ENCODE results near the gene C2orf72.
"Not testable (repeated sequence)": the region's sequence is repeated elsewhere in the genome, so short reads cannot be mapped to it uniquely, and the experiment has no call there.

Gene C2orf72

DNA sequence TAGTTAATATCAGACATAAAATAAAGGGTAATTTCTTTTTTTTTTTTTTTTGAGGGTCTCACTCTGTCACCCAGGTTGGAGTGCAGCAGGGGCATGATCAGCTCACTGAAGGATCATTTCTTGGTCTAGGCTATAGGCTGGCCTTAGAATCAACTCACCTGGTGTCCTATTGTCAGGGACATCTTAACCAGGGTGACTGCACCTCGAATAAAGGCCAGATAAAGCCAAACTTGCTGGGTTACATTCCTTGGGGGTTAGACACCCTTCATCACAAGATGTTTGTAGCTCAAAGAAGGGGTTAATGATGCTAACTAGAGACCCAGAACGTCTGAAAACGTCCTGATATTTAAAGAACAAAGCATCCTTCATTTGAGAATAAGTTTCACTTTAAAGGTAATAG is 23.5 kb upstream of the C2orf72 start:
- FAIRE-seq (no peak), DNase-seq (ENCODE audit: insufficient read length, low spot score) (no peak)
- TF ChIP-seq, protein P1, sequence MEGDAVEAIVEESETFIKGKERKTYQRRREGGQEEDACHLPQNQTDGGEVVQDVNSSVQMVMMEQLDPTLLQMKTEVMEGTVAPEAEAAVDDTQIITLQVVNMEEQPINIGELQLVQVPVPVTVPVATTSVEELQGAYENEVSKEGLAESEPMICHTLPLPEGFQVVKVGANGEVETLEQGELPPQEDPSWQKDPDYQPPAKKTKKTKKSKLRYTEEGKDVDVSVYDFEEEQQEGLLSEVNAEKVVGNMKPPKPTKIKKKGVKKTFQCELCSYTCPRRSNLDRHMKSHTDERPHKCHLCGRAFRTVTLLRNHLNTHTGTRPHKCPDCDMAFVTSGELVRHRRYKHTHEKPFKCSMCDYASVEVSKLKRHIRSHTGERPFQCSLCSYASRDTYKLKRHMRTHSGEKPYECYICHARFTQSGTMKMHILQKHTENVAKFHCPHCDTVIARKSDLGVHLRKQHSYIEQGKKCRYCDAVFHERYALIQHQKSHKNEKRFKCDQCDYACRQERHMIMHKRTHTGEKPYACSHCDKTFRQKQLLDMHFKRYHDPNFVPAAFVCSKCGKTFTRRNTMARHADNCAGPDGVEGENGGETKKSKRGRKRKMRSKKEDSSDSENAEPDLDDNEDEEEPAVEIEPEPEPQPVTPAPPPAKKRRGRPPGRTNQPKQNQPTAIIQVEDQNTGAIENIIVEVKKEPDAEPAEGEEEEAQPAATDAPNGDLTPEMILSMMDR (IDR thresholded peaks at IDR 0.05; ENCODE audit: insufficient read depth, missing control alignments): no peak

DNA sequence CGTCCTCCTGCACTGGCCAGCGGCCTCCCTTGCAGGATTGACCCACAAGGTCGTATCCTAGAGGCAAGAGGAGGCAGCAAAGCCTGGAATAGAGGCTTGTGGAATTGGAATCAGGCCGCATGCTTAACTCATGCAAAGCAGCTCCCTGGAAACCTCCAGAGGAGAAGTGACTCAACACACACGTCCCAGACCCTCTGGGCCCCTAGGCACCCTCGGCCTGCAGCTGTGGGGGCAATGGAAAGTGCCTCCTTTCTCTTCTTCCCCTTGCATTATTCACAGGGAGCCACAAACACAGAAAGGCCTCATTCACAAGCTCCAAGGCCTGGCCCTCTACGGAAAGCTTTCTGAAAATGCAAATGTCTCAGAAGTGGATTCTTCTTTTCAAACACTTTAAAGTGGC is 21.8 kb upstream of the C2orf72 start:
- no peak for FAIRE-seq
- TF ChIP-seq, protein P1 (IDR thresholded peaks at IDR 0.05; ENCODE audit: insufficient read depth, missing control alignments): no peak
- DNase-seq (ENCODE audit: insufficient read length, low spot score): no peak

DNA sequence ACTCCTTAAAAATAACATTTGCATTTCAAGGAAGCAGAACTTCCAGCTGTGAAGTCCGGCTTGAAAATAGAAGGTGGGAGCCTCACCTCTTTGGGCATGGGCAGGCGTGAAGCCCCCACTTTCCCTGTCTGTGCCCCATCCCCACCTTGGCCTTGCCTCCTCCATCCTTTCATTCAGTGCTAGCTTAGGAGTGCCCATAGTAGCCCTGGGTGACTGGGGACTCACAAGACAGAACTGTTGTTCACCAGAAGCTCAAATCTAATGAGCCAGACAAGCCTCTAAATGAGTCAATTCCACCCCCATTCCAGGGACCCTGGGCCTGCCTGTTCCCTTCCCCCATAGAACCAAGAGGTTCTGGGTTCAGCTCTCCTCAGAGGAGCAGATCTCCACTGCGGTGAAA is 21.4 kb upstream of the C2orf72 start:
- TF ChIP-seq, protein P1 (IDR thresholded peaks at IDR 0.05; ENCODE audit: insufficient read depth, missing control alignments): no peak
- DNase-seq (ENCODE audit: insufficient read length, low spot score): no peak
- FAIRE-seq: no peak

DNA sequence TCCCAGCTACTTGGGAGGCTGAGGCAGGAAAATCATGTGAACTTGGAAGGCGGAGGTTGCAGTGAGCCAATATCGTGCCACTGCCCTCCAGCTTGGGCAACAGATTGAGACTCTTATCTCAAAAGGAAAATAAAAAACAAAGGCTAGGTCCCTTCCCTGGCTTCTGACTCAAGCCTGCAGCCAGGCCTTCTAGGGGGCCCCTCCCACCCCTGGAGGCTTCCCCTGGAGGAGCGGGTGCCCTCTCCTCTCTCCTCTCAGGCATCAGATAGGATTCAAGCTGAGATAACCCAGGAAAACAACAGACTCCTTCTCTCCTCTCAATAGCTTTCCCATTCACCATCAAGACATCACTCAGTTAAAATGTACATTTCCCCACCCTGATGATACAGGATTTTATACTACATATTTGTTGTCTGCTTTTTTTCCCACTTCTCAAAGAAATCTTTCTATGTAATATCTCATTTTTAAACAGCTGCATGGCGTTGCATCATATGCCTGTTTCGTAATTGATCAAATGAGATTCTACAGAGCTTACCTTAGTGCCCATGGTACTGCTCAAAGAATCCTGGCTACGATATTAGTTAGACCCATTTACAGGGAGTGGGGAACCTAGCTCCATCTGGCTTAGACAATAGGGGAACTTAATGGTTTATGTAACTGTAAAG is 20.6 kb upstream of the C2orf72 start:
- TF ChIP-seq, protein P1 (IDR thresholded peaks at IDR 0.05; ENCODE audit: insufficient read depth, missing control alignments): no peak
- no peak for DNase-seq (ENCODE audit: insufficient read length, low spot score)
- FAIRE-seq: no peak

DNA sequence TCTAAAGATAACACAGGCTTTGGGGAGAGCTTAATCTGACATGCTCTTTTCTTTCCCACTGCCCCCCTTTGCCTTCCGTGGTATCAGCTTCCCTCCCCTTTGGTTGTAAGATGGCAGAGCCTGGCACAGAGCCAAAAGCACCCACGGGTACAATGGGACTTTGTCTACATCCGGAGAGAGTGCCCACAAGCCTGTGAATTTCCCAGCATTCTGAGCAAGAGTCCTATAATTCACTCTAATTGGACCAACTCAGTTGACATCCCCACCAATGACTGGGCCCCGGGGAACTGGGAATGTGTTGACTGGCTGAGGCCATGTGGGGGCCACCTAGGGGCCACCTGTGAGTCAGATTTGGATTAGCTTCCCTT is 20.1 kb upstream of the C2orf72 start:
- TF ChIP-seq, protein P1 (IDR thresholded peaks at IDR 0.05; ENCODE audit: insufficient read depth, missing control alignments): no peak
- no peak for DNase-seq (ENCODE audit: insufficient read length, low spot score)

DNA sequence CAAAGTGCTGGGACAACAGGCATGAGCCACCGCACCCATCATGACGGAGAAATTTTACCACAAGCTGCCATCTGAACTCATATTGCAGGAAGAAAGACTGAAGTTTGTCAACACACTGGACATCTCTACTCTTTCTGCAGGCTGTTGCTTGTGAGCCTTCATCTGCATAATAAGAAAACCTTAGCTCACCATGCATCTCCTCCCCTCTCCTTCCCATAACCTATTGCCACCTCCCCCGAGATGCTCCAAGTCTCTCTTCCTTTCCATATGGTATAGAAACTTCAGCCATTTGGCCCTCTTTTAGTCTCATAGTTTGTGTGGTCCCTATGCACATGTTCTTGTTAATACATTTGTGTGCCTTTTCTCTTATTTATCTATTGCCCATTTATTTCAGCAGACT is 19.1 kb upstream of the C2orf72 start:
- no peak for FAIRE-seq

More for the DNA sequence above, 20.1 kb upstream of the C2orf72 start:
- FAIRE-seq: no peak

DNA sequence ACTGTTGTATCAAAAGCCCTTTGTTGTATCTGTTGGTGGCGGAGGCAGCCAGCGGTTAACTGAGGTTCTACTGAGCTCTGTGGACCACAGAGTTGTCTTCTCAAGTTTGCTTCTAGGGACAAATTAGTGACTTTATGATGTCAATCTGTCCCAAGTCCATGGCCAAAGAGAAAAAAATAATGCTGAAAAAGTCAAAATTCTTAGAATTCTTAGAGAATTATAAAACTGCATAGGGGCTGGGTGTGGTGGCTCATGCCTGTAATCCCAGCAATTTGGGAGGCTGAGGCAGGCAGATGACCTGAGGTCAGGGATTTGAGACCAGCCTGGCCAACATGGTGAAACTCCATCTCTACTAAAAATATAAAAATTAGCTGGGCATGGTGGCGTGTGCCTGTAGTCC is 12.3 kb upstream of the C2orf72 start:
- not testable (repeated sequence) for DNase-seq (ENCODE audit: insufficient read length, low spot score); FAIRE-seq

More for the DNA sequence above, 19.1 kb upstream of the C2orf72 start:
- TF ChIP-seq, protein P1 (IDR thresholded peaks at IDR 0.05; ENCODE audit: insufficient read depth, missing control alignments): no peak
- DNase-seq (ENCODE audit: insufficient read length, low spot score): no peak

DNA sequence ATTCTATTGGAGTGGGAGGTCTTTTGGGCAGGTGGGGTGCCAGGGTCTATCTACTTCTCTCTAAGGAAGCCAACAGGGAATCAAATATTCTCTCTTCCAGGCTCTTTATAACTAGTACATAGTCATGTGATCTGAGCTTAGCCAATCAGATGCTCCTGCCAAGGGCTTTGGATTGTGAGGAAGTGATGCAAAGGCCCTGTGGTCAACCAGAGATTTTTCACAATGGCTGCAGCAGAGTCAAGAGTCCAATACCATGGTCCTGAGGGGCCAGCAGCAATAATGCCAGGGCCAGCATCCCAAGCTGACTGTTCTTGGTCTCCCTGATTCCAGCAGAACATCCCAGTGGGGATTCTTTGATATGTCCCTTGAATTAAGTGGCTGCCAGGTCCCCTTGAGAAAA is 8.4 kb upstream of the C2orf72 start:
- FAIRE-seq (no peak), DNase-seq (ENCODE audit: insufficient read length, low spot score) (no peak)
- TF ChIP-seq, protein P1 (IDR thresholded peaks at IDR 0.05; ENCODE audit: insufficient read depth, missing control alignments): no peak
